Activated T-cell treated with anti-CD3 and anti-CD28 coated beads, Interleukin-2, amount 50 U/mL, for 24 hours (primary cell): Measurements from ENCODE around the gene ZMYND15.

Source experiments
- DNase-seq: peaks from one replicate; pipeline ENCODE4 v3.0.0-alpha.2; 2020
- H3K27ac Mint-ChIP-seq: 2 replicates; pipeline ENCODE4 v1.8.0; 2020; ENCODE audit warnings: mild to moderate bottlenecking, mixed read lengths
- H3K27me3 Mint-ChIP-seq: 2 replicates; pipeline ENCODE4 v1.8.0; 2020; ENCODE audit warnings: mixed read lengths
- H3K36me3 Mint-ChIP-seq: 2 replicates; pipeline ENCODE4 v1.8.0; 2020; ENCODE audit warnings: low read depth, mixed read lengths
- H3K4me1 Mint-ChIP-seq: 2 replicates; pipeline ENCODE4 v1.8.0; 2020; ENCODE audit warnings: low read depth, mixed read lengths
- H3K4me3 Mint-ChIP-seq: 2 replicates; pipeline ENCODE4 v1.8.0; 2020; ENCODE audit warnings: mild to moderate bottlenecking, moderate library complexity, mixed read lengths
- H3K9me3 Mint-ChIP-seq: 2 replicates; pipeline ENCODE4 v1.8.0; 2020; ENCODE audit warnings: mixed read lengths

Gene ZMYND15

DNA sequence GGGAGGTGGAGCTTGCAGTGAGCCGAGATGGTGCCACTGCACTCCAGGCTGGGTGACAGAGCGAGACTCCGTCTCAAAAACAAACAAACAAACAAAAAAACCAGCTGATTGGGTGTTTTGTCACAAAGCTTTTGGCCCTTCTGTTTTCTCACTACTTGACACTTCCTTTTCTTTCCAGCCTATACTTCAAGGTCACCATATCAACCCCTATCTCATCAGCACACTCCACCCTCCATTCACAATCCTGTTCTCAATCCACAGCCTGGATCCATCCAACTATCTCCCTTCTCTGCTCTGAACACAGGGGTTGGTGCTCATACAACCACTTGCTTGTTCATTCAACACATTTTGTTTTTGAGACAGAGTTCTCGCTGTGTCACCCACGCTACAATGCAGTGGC lies 15.0 kb upstream of the ZMYND15 start:
- Mint-ChIP-seq H3K36me3 (peaks cover 24% of the 10 kb centered on the region), H3K27me3 (no peaks in the 10 kb centered on the region), H3K9me3 (no peaks in the 10 kb centered on the region), H3K27ac (no peak overlapping the region), H3K4me1 (peaks cover 25% of the 10 kb centered on the region), H3K4me3 (no peak overlapping the region)
- no peak for DNase-seq

DNA sequence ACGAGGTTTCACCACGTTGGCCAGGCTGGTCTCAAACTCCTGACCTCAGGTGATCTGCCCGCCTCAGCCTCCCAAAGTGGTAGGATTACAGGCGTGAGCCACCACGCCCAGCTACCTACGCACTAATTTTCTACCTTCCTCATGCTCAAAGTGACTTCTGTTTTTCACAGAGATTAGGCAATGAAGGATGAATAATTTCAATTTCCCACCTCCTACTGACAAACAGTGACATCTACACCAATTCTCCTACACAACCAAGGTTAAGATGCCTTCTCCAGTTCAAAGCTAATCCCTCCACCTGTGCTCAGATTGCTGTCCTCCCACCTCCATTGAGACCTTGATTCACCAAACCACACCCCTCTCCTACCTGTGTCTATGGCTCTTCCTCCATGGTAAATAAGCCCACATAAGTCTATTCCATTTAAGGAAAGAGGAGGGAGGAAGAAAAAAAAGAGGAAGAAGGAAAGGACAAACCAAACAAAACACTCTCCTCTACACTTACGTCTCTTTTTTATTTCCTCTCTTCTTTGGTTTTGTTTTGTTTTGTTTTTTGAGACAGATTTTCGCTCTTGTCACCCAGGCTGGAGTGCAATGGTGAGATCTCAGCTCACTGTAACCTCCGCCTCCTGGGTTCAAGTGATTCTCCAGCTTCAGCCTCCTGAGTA lies 13.9 kb upstream of the ZMYND15 start:
- H3K27ac Mint-ChIP-seq = no peak overlapping the region

DNA sequence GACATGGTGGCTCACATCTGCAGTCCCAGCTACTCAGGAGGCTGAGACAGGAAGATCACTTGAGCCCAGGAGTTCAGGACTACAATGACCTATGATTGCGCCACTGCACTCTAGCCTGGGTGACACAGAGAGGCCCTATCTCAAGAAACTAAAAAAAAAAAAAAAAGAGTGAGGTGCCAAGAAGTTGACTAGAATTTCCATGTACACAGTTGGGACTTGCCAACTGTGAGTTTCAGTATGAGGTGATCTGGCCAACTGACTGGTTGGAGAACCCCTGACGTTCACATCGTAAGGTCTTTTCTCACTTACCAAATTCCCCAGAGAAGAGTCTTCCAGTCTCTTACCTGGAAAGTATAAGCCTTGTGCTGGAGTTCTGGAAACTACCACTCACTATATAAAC lies 11.5 kb upstream of the ZMYND15 start:
- Mint-ChIP-seq H3K27me3 (no peaks in the 10 kb centered on the region), H3K27ac (peak overlapping the region; percentile 87), H3K4me1 (peaks cover 40% of the 10 kb centered on the region), H3K36me3 (peaks cover 11% of the 10 kb centered on the region), H3K9me3 (no peaks in the 10 kb centered on the region), H3K4me3 (no peak overlapping the region)
- DNase-seq = no peak

More for the DNA sequence above, 13.9 kb upstream of the ZMYND15 start:
- Mint-ChIP-seq H3K9me3 (no peaks in the 10 kb centered on the region), H3K4me1 (peaks cover 31% of the 10 kb centered on the region), H3K36me3 (peaks cover 13% of the 10 kb centered on the region), H3K27me3 (no peaks in the 10 kb centered on the region), H3K4me3 (no peak overlapping the region)
- no peak for DNase-seq

DNA sequence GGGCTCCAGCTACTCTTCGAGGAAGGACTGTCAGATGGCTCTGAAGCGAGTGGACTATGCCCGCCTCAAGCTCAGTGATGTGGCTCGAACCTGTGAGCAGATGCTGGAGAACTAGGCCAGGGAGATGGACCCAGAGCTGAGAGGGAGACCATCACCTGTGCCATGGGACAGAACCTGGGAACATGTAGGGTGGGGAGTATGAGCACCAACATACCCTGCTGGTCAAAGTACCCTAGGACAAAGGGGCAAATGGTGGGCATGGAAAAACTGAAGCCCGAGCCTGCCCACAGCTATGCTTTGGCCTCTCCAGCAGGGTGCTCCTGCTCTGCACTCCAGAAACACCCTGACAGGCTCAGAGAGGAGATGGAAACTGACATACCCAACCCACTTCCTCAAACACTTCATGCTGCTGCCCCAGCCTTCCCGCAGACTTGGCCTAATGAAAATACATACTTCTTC lies 6.5 kb upstream of the ZMYND15 start:
- Mint-ChIP-seq H3K9me3 (no peaks in the 10 kb centered on the region), H3K4me1 (peaks cover 42% of the 10 kb centered on the region), H3K36me3 (peaks cover 13% of the 10 kb centered on the region), H3K27ac (no peak overlapping the region), H3K4me3 (no peak overlapping the region), H3K27me3 (peaks cover 1% of the 10 kb centered on the region)
- no peak for DNase-seq

DNA sequence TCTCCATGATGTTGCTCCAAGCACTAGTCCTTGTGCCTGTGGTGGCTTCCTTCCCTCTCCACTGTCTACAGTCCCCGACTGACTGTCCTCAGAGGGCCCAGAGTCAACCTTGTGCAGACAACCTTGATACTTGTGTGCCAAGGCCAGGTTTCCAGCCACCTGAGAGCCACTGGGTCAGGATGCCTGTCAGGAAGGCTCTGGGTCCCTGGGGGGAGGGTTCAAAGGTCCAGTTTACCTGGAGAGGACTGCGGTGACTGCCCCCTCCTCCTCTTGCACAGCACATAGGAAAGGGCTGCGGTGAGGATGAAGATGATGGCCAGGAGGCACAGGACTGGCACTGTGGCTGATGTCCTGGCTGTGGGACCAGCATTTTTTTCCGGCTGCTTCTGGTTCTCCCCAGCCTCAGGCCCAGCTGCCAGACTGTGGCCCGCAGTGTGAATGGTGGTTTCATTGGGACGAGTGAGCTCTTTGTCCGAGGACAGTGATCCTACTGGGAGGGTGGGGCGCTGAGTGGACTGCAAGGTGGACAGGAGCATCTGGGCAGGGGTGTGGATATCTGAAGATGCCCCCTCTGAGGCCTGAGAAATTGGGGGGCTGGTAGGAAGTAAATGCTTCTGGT lies 4.7 kb upstream of the ZMYND15 start:
- Mint-ChIP-seq H3K27ac (no peak overlapping the region), H3K27me3 (peaks cover 12% of the 10 kb centered on the region), H3K36me3 (peaks cover 13% of the 10 kb centered on the region), H3K9me3 (no peaks in the 10 kb centered on the region), H3K4me1 (peaks cover 42% of the 10 kb centered on the region), H3K4me3 (no peak overlapping the region)
- no peak for DNase-seq

DNA sequence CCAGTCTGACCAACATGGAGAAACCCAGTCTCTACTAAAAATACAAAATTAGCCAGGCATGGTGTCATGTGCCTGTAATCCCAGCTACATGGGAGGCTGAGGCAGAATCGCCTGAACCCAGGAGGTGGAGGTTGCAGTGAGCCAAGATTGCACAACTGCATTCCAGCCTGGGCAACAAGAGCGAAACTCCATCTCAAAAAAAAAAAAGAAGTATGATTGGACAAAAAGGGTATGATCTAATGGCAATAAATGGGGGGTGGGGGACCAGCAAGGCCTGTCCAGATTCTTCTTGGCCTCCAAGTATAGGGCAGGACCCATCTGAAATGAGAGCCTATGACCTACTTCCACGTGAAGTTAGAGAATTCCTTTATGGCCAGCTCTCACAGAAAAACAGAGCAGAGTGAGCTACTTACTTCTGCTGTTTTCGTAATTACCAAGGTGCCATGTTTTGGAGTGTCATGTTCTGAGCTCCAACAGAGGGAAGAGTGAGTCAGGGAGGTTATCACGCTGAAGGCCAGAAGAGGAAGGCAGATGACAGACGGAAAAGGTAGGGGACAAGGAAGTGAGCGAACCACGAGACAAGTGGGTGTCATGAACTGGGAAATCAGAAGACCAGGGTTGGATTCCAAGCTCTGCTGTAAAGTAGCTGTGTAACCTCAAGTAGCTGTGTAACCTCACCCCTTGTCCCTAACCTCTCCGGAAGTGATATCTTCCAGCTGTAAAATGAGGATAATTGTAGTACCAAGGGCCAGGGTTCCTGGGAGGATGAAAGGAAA lies 3.6 kb upstream of the ZMYND15 start:
- H3K4me1 Mint-ChIP-seq = peaks cover 38% of the 10 kb centered on the region
- no peak overlapping the region for H3K4me3 Mint-ChIP-seq
- DNase-seq = no peak
- H3K27me3 Mint-ChIP-seq = peaks cover 21% of the 10 kb centered on the region
- no peak overlapping the region for H3K27ac Mint-ChIP-seq
- H3K36me3 Mint-ChIP-seq = peaks cover 13% of the 10 kb centered on the region
- H3K9me3 Mint-ChIP-seq = no peaks in the 10 kb centered on the region

DNA sequence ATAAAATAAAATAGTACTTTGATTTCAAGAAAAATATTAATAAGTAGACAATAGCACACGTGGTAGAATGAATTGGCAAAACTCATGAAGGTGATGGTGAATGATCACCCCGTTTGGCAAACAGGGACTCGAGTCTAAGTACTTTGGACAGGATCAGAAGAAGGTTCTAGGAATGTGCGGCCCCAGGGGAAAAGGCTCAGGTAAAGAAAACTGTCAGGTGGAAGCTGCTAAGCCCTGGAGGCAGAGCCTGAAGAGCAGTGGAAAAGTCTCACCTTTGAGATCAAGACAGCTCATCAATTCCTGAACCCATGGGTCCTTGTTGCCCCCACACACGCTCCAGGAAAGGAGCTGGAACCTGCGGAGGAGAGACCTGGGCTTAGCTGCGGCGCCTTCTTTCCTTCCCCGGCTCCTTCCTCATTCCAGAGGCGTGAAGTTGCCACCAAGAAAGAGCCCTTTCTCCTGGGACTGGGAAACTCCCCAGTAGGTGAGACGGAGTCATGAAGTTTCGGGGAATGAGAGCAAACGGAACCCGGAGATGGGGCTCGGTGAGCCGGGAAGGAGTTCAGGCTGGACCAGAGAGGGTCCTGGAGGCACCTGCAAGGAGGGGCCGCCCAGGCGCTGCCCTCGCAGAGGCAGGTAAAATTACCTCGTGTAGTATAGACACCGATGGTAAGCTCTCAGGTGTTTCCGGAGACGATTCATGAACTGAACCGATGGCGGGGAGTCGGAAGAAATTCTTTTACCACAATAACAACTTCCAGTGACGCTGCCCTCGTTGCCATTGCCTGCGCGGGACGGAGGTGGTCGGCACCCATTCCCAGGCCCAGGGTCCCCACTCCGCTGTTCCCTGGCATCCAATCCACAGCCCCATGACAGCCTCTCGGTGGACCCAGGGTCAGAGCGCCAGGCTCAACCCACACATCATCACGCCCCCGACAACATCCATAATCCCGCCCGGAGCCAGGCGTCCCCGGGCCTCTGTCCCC lies 1.2 kb upstream of the ZMYND15 start:
- Mint-ChIP-seq H3K4me1 (peaks cover 26% of the 10 kb centered on the region), H3K36me3 (no peaks in the 10 kb centered on the region), H3K27me3 (peaks cover 24% of the 10 kb centered on the region), H3K27ac (peak overlapping the region; percentile 61), H3K4me3 (peak overlapping the region; percentile 73), H3K9me3 (no peaks in the 10 kb centered on the region)
- DNase-seq = no peak

DNA sequence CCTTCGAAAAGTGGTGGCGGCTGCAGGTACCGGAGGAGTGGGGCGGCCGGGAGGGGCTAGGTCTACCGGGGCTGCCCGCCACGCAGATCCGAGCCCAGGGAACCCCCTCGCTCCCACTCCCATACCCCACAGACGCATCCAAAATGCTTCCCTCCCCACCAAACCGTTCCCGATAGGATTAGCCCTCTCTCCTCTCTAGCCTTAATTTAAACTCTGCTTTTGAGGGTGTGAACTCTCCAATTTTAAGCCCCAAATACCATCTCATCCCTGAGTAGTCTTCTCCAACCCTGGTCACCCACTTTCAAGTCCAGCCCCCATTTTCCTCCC lies 355 bp downstream of the ZMYND15 start:
- H3K4me3 Mint-ChIP-seq = peak overlapping the region; percentile 58
- H3K4me1 Mint-ChIP-seq = peaks cover 24% of the 10 kb centered on the region
- peak overlapping the region; percentile 18 for H3K27ac Mint-ChIP-seq
- no peaks in the 10 kb centered on the region for H3K36me3 Mint-ChIP-seq
- DNase-seq = no peak
- H3K27me3 Mint-ChIP-seq = peaks cover 24% of the 10 kb centered on the region
- no peaks in the 10 kb centered on the region for H3K9me3 Mint-ChIP-seq

DNA sequence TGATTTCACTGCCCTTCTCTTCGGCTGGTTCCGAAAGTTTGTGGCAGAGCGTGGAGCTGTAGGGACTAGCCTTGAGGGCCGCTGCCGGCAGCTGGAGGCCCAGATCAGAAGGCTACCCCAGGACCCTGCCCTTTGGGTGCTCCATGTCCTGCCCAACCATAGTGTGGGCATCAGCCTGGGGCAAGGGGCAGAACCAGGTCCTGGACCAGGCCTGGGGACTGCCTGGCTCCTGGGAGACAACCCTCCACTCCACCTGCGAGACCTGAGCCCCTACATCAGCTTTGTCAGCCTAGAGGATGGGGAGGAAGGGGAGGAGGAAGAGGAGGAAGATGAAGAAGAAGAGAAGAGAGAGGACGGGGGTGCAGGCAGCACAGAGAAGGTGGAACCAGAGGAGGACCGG lies 951 bp downstream of the ZMYND15 start:
- Mint-ChIP-seq H3K4me3 (peak overlapping the region; percentile 58), H3K36me3 (no peaks in the 10 kb centered on the region), H3K4me1 (peaks cover 24% of the 10 kb centered on the region), H3K27ac (peak overlapping the region; percentile 18), H3K9me3 (no peaks in the 10 kb centered on the region), H3K27me3 (peaks cover 24% of the 10 kb centered on the region)
- DNase-seq = no peak

DNA sequence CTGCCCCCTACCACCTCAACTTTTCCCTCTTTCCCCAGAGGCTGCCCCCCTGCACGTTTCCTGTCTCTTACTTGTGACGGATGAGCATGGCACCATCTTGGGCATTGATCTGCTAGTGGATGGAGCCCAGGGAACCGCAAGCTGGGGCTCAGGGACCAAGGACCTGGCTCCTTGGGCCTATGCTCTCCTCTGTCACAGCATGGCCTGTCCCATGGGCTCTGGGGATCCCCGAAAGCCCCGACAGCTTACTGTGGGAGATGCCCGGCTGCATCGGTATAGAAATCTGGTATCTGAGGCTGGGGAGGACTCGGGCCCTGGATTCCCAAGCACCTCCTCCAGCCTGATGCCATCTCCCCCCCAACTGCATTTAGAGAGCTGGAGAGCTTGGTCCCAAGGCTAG lies 1.9 kb downstream of the ZMYND15 start:
- peaks cover 19% of the 10 kb centered on the region for H3K4me1 Mint-ChIP-seq
- H3K4me3 Mint-ChIP-seq = no peak overlapping the region
- no peaks in the 10 kb centered on the region for H3K9me3 Mint-ChIP-seq
- peaks cover 24% of the 10 kb centered on the region for H3K27me3 Mint-ChIP-seq
- no peak for DNase-seq
- no peaks in the 10 kb centered on the region for H3K36me3 Mint-ChIP-seq
- H3K27ac Mint-ChIP-seq = no peak overlapping the region

DNA sequence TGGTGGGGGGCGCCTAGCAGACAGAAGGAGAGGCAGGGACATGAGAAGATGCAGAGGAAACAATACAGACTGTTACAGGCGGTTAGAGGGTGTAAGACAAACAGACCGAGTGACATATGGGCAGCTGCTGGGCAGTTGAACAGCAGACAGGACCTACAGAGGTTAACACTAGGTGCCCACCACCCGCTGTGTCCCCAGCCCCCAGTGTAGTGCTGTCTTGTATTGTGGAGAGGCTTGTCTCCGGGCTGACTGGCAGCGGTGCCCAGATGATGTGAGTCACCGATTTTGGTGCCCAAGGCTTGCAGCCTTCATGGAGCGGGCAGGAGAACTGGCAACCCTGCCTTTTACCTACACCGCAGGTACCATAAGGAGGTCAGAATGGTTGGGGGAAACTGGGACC lies 2.5 kb downstream of the ZMYND15 start:
- Mint-ChIP-seq H3K4me1 (peaks cover 20% of the 10 kb centered on the region), H3K4me3 (no peak overlapping the region), H3K27me3 (peaks cover 24% of the 10 kb centered on the region), H3K27ac (no peak overlapping the region), H3K36me3 (no peaks in the 10 kb centered on the region), H3K9me3 (no peaks in the 10 kb centered on the region)
- DNase-seq = no peak

DNA sequence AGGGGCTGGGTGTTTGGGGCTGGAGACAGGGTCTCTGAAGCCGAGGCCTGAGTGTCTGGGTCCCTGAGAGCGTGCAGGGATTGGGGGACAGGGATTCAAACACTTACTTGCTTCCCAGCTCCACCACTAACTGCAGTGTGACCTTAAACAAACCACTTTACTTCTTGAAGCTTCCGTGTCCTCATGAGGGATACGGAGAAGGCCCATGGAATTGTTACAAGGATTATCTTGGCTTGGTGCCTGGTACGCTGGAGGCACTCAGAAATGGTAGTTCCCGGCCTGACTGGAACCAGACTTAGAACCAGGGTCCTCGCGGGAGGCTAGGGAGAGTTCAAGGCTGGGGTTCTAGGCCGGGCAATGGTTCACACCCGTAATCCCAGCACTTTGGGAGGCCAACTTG lies 3.0 kb downstream of the ZMYND15 start:
- DNase-seq = no peak
- H3K4me1 Mint-ChIP-seq = peaks cover 22% of the 10 kb centered on the region
- no peak overlapping the region for H3K4me3 Mint-ChIP-seq
- no peak overlapping the region for H3K27ac Mint-ChIP-seq
- peaks cover 24% of the 10 kb centered on the region for H3K27me3 Mint-ChIP-seq
- no peaks in the 10 kb centered on the region for H3K9me3 Mint-ChIP-seq
- no peaks in the 10 kb centered on the region for H3K36me3 Mint-ChIP-seq

DNA sequence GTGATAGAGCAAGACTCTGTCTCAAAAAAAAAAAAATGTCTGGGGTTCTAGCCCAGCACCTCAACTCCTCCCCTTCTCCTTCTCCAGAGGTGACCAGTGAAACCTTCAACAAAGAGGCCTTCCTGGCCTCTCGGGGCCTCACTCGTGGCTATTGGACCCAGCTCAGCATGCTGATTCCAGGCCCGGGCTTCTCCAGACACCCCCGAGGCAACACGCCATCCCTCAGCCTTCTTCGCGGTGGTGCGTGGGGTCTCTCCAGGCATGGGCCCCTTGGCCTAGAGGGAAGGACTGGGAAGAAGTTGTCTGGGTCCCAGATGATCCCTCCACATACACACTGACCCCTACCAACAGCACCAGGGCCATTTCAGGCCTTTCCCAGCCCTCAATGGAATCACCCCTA lies 3.6 kb downstream of the ZMYND15 start:
- peaks cover 22% of the 10 kb centered on the region for H3K27me3 Mint-ChIP-seq
- H3K9me3 Mint-ChIP-seq = no peaks in the 10 kb centered on the region
- H3K4me1 Mint-ChIP-seq = peaks cover 25% of the 10 kb centered on the region
- H3K4me3 Mint-ChIP-seq = no peak overlapping the region
- H3K36me3 Mint-ChIP-seq = no peaks in the 10 kb centered on the region
- no peak overlapping the region for H3K27ac Mint-ChIP-seq
- no peak for DNase-seq

DNA sequence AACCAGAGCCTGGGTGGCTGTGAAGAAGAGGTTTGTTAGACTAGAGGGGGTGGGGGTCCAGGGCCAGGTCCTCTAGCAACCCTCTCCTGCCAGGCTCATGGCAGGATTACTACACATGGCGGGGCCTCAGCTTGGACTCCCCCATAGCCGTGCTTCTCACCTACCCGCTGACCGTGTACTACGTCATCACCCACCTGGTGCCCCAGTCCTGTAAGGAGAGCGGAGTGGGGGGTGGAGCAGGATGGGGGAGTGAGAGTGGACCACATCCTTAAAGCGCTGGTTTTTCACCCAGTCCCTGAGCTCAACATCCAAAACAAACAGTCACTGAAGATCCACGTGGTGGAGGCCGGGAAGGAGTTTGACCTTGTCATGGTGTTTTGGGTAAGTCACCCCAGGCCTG lies 4.3 kb downstream of the ZMYND15 start:
- DNase-seq = no peak
- H3K4me1 Mint-ChIP-seq = peaks cover 24% of the 10 kb centered on the region
- peaks cover 15% of the 10 kb centered on the region for H3K27me3 Mint-ChIP-seq
- H3K9me3 Mint-ChIP-seq = no peaks in the 10 kb centered on the region
- H3K36me3 Mint-ChIP-seq = no peaks in the 10 kb centered on the region
- H3K4me3 Mint-ChIP-seq = no peak overlapping the region
- H3K27ac Mint-ChIP-seq = no peak overlapping the region
